Loucy (cell line): ENCODE data around the gene POLH.

Source experiments
- CTCF ChIP-seq: fragments of 200-600 bp; sonication (generic); conservative IDR thresholded peaks from 2 replicates; pipeline ENCODE4 v1.5.1; 2014; ENCODE audit warnings: mild to moderate bottlenecking, antibody characterized with exemption, low read length
- EZH2phosphoT487 ChIP-seq: fragments of 200-600 bp; IDR thresholded peaks from 2 replicates; pipeline ENCODE4 v1.6.1; 2018; ENCODE audit warnings: antibody characterized with exemption, mild to moderate bottlenecking, moderate library complexity, borderline replicate concordance

GRCh38 chr6:43635387-43636307, 59.7 kb downstream of the POLH start, which contains the start of gene MAD2L1BP:
- TF ChIP-seq CTCF (no peak), EZH2phosphoT487 (no peak)
